Measurements from ENCODE around the gene SLC6A18. TPM values are rescaled to one million over a fixed set of nuclear protein-coding genes. Genes with fewer than 3 reads are reported as not detected.
A peak's percentile ranks its signal among the peaks of the same experiment; 100 is the strongest.

Gene SLC6A18
- total and polyA plus RNA-seq, 2 of the 13 experiments (the other 11 are each of a cell fraction or from before 2014, with no cell fraction given) = not detected

GRCh38 chr5:1182360-1182632, 42.9 kb upstream of the SLC6A18 start:
- TSS peak; percentile 87 for BruUV-seq (replicated peaks)
- WGBS (ENCODE audit: low lambda C conversion rate) = 0% methylated on average over 2 of the region's 7 CpGs
- Histone ChIP-seq H3K79me2 (ENCODE audit: insufficient read depth, low read length) (no peaks in the 10 kb centered on the region), H3K4me2 (ENCODE audit: low read depth, low read length) (peak overlapping the region; percentile 91), H4K20me1 (ENCODE audit: insufficient read depth, low read length) (no peaks in the 10 kb centered on the region), H3K4me1 (ENCODE audit: insufficient read depth, low read length) (peaks cover 92% of the 10 kb centered on the region), H3K4me3 (replicated peaks in 1 of 3; ENCODE audit: insufficient read depth in 1 of 3, low read depth in 2 of 3, low read length in 3 of 3) (peak overlapping the region; percentile 68 to 79 (median 74); a peak in 5 of 6 replicates), H3K27me3 (ENCODE audit: control insufficient read depth in 1 of 2, insufficient read depth in 2 of 2, low read length in 2 of 2) (no peaks in the 10 kb centered on the region; a peak in 1 of 5 replicates), H3K27ac (ENCODE audit: extremely low read length, insufficient read depth, low read length) (peak overlapping the region; percentile 99), H3K36me3 (replicated peaks in 1 of 2; ENCODE audit: control insufficient read depth in 1 of 2, insufficient read depth in 2 of 2, low read length in 2 of 2) (no peaks in the 10 kb centered on the region), H2AFZ (ENCODE audit: low read length) (no peak overlapping the region), H3K9ac (ENCODE audit: insufficient read depth, low read depth, low read length) (peak overlapping the region; percentile 83), H3K9me3 (ENCODE audit: low read length) (no peaks in the 10 kb centered on the region)
- intact Hi-C loops (cut with micrococcal nuclease; ENCODE audit: unreplicated experiment) = no loop called here
- ChIA-PET CTCF (ENCODE audit: low intra/inter-chr PET ratio, low total read pairs) (no interaction called here), POLR2A (interaction anchor here (1.2 to 3.6 kb wide), 7 partner anchors 9 to 290 kb away, joined by 3 to 47 read pairs (median 13); partner anchors contain the start of genes BRD9 and TRIP13)
- ATAC-seq (no peak), DNase-seq (ENCODE audit: low spot score) (no peak), FAIRE-seq (no peak)
- no peak for TF ChIP-seq SAFB2 (CRISPR knock-in tag; IDR thresholded peaks at IDR 0.05; ENCODE audit: borderline replicate concordance, low read depth)
- TF ChIP-seq, protein P1, sequence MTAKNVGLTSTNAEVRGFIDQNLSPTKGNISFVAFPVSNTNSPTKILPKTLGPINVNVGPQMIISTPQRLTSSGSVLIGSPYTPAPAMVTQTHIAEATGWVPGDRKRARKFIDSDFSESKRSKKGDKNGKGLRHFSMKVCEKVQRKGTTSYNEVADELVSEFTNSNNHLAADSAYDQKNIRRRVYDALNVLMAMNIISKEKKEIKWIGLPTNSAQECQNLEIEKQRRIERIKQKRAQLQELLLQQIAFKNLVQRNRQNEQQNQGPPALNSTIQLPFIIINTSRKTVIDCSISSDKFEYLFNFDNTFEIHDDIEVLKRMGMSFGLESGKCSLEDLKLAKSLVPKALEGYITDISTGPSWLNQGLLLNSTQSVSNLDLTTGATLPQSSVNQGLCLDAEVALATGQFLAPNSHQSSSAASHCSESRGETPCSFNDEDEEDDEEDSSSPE (CRISPR knock-in tag; IDR thresholded peaks at IDR 0.05) = no peak
- TF ChIP-seq HMGXB4 (CRISPR knock-in tag; IDR thresholded peaks at IDR 0.05; ENCODE audit: borderline replicate concordance in 1 of 2, low read depth in 1 of 2) = no peak
- TF ChIP-seq DMAP1 (CRISPR knock-in tag; IDR thresholded peaks at IDR 0.05) = no peak
- TF ChIP-seq ZBTB38 (CRISPR knock-in tag; IDR thresholded peaks at IDR 0.05) = no peak
- TF ChIP-seq SMAD1 (CRISPR knock-in tag; IDR thresholded peaks at IDR 0.05; ENCODE audit: borderline replicate concordance, low read depth) = no peak
- no peak for TF ChIP-seq KLF15 (CRISPR knock-in tag; IDR thresholded peaks at IDR 0.05; ENCODE audit: borderline replicate concordance)
- no peak for TF ChIP-seq CENPT (CRISPR knock-in tag; IDR thresholded peaks at IDR 0.05; ENCODE audit: low read depth)
- no peak for TF ChIP-seq HNF4A (CRISPR knock-in tag; IDR thresholded peaks at IDR 0.05)
- TF ChIP-seq, protein P2, sequence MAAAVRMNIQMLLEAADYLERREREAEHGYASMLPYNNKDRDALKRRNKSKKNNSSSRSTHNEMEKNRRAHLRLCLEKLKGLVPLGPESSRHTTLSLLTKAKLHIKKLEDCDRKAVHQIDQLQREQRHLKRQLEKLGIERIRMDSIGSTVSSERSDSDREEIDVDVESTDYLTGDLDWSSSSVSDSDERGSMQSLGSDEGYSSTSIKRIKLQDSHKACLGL (CRISPR knock-in tag; IDR thresholded peaks at IDR 0.05) = 0 out of 2 replicates have a peak, but pooled peaks have one; percentile 4
- TF ChIP-seq RNF2 (conservative IDR thresholded peaks at IDR 0.05; ENCODE audit: low read depth) = no peak
- no peak for TF ChIP-seq ATF3 (CRISPR knock-in tag; IDR thresholded peaks at IDR 0.05)
- no peak for TF ChIP-seq SPEN (CRISPR knock-in tag; IDR thresholded peaks at IDR 0.05; ENCODE audit: low read depth)
- TF ChIP-seq KDM2A (CRISPR knock-in tag; IDR thresholded peaks at IDR 0.05; ENCODE audit: borderline replicate concordance, low read depth) = 0 out of 2 replicates have a peak, but pooled peaks have one; percentile 8
- no peak for TF ChIP-seq EZH2 (conservative IDR thresholded peaks at IDR 0.05; ENCODE audit: low read depth, low read length)
- 0 out of 2 replicates have a peak, but pooled peaks have one; percentile 1 for TF ChIP-seq GFI1 (CRISPR knock-in tag; IDR thresholded peaks at IDR 0.05; ENCODE audit: borderline replicate concordance)
- TF ChIP-seq ZNF709 (CRISPR knock-in tag; IDR thresholded peaks at IDR 0.05) = no peak
- no peak for TF ChIP-seq ZNF589 (CRISPR knock-in tag; conservative IDR thresholded peaks at IDR 0.05)
- in situ Hi-C loops (cut with HindIII; ENCODE audit: extremely low pct_ligation_motif_present, low pct_unique_long_range_greater_than_20kb) = no loop called here

Measured in HepG2 (cell line).